ENCODE data around the gene STPG4.
A peak's percentile ranks its signal among the peaks of the same experiment; 100 is the strongest.

Gene STPG4

GRCh38 chr2:47069628-47070154, 85.4 kb downstream of the STPG4 start:
- no peak for DNase-seq

- no peak for DNase-seq
These were observed 86.0 kb downstream of the STPG4 start for GRCh38 chr2:47068981-47069627.

GRCh38 chr2:47067788-47068407, 87.2 kb downstream of the STPG4 start:
- DNase-seq: no peak

GRCh38 chr2:47065771-47066380, 89.2 kb downstream of the STPG4 start:
- DNase-seq: no peak

GRCh38 chr2:47065343-47065742, 89.8 kb downstream of the STPG4 start:
- no peak for DNase-seq

GRCh38 chr2:47064106-47064505, 91.0 kb downstream of the STPG4 start:
- no peak for DNase-seq

GRCh38 chr2:47063538-47063930, 91.6 kb downstream of the STPG4 start:
- DNase-seq: no peak

GRCh38 chr2:47062681-47063537, 92.2 kb downstream of the STPG4 start:
- no peak for DNase-seq

- DNase-seq: no peak
These were observed 93.0 kb downstream of the STPG4 start for GRCh38 chr2:47061944-47062678.

GRCh38 chr2:47060652-47061170, 94.4 kb downstream of the STPG4 start:
- DNase-seq: no peak

GRCh38 chr2:47058003-47058931, 96.8 kb downstream of the STPG4 start:
- peak; percentile 70 to 78 for DNase-seq

GRCh38 chr2:47057687-47058002, 97.5 kb downstream of the STPG4 start:
- DNase-seq: peak in 1 of 2 donors; percentile 89

- DNase-seq: peak in 1 of 2 donors; percentile 85
These were observed 98.0 kb downstream of the STPG4 start for GRCh38 chr2:47056868-47057686.

- DNase-seq: no peak
These were observed 98.7 kb downstream of the STPG4 start for GRCh38 chr2:47056374-47056773.

GRCh38 chr2:47054868-47055267, 100.2 kb downstream of the STPG4 start:
- no peak for DNase-seq

GRCh38 chr2:47054036-47054555, 101.0 kb downstream of the STPG4 start:
- no peak for DNase-seq

- DNase-seq: no peak
These were observed 102.3 kb downstream of the STPG4 start for GRCh38 chr2:47052847-47053246.

- DNase-seq: no peak
These were observed 103.5 kb downstream of the STPG4 start for GRCh38 chr2:47051562-47051961.

- DNase-seq: no peak
These were observed 104.3 kb downstream of the STPG4 start for GRCh38 chr2:47050762-47051161.

All from inflammatory macrophage treated with lipopolysaccharide for 1 hour (primary cell).